Tibial nerve (tissue), 4 donors: ENCODE results near the gene INO80E.

Source experiments
- EP300 ChIP-seq, 2 donors: sonication (generic); formaldehyde crosslinking; IDR thresholded peaks; one replicate each; pipeline ENCODE4 v1.6.1; 2017; ENCODE audit warnings: antibody characterized with exemption in 2 of 2, mild to moderate bottlenecking in 1 of 2
- POLR2A ChIP-seq, 2 donors: fragments of 450-650 bp; IDR thresholded peaks; one replicate each; pipeline ENCODE4 v1.6.1; 2017; ENCODE audit warnings: antibody characterized with exemption in 2 of 2, mild to moderate bottlenecking in 2 of 2, moderate library complexity in 2 of 2
- TF ChIP-seq, protein P1 (sequence below), 5 experiments: fragments of 200-600 bp in 3 of 5; fragments of 450-650 bp in 2 of 5; sonication (generic) in 3 of 5; IDR thresholded peaks; one replicate each; pipeline ENCODE4 v1.5.1; 2016 to 2019; ENCODE audit warnings: antibody characterized with exemption in 5 of 5, mild to moderate bottlenecking in 3 of 5, moderate library complexity in 2 of 5

DNA sequence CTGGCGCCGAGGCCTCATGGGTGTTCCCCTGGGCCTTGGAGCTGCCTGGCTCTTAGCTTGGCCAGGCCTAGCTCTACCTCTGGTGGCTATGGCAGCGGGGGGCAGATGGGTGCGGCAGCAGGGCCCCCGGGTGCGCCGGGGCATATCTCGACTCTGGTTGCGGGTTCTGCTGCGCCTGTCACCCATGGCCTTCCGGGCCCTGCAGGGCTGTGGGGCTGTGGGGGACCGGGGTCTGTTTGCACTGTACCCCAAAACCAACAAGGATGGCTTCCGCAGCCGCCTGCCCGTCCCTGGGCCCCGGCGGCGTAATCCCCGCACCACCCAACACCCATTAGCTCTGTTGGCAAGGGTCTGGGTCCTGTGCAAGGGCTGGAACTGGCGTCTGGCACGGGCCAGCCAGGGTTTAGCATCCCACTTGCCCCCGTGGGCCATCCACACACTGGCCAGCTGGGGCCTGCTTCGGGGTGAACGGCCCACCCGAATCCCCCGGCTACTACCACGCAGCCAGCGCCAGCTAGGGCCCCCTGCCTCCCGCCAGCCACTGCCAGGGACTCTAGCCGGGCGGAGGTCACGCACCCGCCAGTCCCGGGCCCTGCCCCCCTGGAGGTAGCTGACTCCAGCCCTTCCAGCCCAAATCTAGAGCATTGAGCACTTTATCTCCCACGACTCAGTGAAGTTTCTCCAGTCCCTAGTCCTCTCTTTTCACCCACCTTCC is 8.5 kb upstream of the INO80E start:
- TF ChIP-seq, protein P1, sequence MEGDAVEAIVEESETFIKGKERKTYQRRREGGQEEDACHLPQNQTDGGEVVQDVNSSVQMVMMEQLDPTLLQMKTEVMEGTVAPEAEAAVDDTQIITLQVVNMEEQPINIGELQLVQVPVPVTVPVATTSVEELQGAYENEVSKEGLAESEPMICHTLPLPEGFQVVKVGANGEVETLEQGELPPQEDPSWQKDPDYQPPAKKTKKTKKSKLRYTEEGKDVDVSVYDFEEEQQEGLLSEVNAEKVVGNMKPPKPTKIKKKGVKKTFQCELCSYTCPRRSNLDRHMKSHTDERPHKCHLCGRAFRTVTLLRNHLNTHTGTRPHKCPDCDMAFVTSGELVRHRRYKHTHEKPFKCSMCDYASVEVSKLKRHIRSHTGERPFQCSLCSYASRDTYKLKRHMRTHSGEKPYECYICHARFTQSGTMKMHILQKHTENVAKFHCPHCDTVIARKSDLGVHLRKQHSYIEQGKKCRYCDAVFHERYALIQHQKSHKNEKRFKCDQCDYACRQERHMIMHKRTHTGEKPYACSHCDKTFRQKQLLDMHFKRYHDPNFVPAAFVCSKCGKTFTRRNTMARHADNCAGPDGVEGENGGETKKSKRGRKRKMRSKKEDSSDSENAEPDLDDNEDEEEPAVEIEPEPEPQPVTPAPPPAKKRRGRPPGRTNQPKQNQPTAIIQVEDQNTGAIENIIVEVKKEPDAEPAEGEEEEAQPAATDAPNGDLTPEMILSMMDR (IDR thresholded peaks at IDR 0.05) = no peak
- TF ChIP-seq POLR2A (IDR thresholded peaks at IDR 0.05) = no peak
- TF ChIP-seq EP300 (IDR thresholded peaks at IDR 0.05) = no peak
